Effector memory CD4-positive, alpha-beta T cell (primary cell): ENCODE measurements around the gene GOLGA8Q.
"Not testable (repeated sequence)": the region's sequence is repeated elsewhere in the genome, so short reads cannot be mapped to it uniquely, and the experiment has no call there.

ENCODE experiments used
- DNase-seq, 3 donors: peaks; one replicate each; pipeline ENCODE4 v3.0.0-alpha.2; 2020
- H3K27ac ChIP-seq: 2 replicates; pipeline ENCODE4 v1.7.0; 2013; ENCODE audit warnings: mild to moderate bottlenecking, low read length, moderate library complexity; ENCODE audit not compliant: insufficient read depth, poor library complexity, severe bottlenecking
- H3K27me3 ChIP-seq: replicated peaks from 2 replicates; pipeline ENCODE4 v1.7.0; 2013; ENCODE audit warnings: mild to moderate bottlenecking, low read length; ENCODE audit not compliant: insufficient read depth, control insufficient read depth, poor library complexity, severe bottlenecking
- H3K36me3 ChIP-seq: 2 replicates; pipeline ENCODE4 v1.7.0; 2013; ENCODE audit warnings: mild to moderate bottlenecking, low read length, moderate library complexity; ENCODE audit not compliant: control insufficient read depth, insufficient read depth
- H3K4me1 ChIP-seq: 2 replicates; pipeline ENCODE4 v1.7.0; 2013; ENCODE audit warnings: low read length, mild to moderate bottlenecking; ENCODE audit not compliant: control insufficient read depth, insufficient read depth, poor library complexity, severe bottlenecking
- H3K4me3 ChIP-seq: 2 replicates; pipeline ENCODE4 v1.7.0; 2013; ENCODE audit warnings: low read length, low read depth, mild to moderate bottlenecking; ENCODE audit not compliant: insufficient read depth, poor library complexity, severe bottlenecking
- H3K9me3 ChIP-seq: 2 replicates; pipeline ENCODE4 v1.7.0; 2013; ENCODE audit warnings: mild to moderate bottlenecking, low read length, moderate library complexity; ENCODE audit not compliant: control insufficient read depth

The GOLGA8Q gene

GRCh38 chr15:30579394-30579970 lies 27.6 kb downstream of the GOLGA8Q start:
- not testable (repeated sequence) for H3K9me3 ChIP-seq, H3K27me3 ChIP-seq, H3K4me3 ChIP-seq, H3K27ac ChIP-seq, H3K4me1 ChIP-seq, DNase-seq, H3K36me3 ChIP-seq

DNA sequence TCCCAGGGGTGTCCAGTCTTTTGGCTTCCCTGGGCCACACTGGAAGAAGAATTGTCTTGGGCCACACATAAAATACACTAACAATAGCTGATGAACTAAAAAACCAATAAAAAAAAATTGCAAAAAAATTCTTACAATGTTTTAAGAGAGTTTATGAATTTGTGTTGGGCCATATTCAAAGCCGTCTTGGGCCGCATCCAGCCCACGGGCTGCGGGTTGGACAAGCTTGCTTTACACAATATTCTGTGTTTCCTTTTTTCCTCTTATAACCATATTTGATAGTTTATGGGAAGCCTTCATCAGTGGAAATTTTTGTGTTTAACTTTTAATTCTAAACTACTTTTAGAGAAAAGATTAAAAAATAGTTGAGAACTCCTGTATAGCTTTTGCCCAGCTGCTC lies 28.9 kb downstream of the GOLGA8Q start:
- H3K27ac ChIP-seq, H3K9me3 ChIP-seq, H3K36me3 ChIP-seq, DNase-seq, H3K27me3 ChIP-seq, H3K4me1 ChIP-seq, H3K4me3 ChIP-seq: not testable (repeated sequence)

GRCh38 chr15:30598953-30599352 lies 47.1 kb downstream of the GOLGA8Q start:
- not testable (repeated sequence) for DNase-seq, H3K27ac ChIP-seq, H3K9me3 ChIP-seq, H3K27me3 ChIP-seq, H3K36me3 ChIP-seq, H3K4me1 ChIP-seq, H3K4me3 ChIP-seq

DNA sequence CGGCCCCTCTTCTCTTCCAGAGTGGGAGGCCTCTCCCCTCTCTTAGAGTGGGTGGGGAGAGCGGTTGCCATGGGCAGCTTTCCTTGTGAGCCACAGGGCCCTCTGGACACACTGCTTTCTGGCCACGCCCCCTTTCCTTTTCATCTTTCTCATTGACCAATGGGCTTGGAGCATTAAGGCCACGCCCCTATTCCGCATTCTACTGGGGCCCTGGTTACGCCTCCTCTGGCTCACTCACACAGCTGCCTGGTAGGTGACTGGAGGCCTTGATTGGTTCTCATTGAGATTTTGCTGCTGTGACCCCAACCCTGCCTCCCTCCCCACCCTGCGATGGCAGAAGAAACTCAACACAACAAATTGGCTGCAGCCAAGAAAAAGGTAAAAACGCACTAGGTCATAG lies 51.9 kb downstream of the GOLGA8Q start, which contains the start of gene GOLGA8H:
Gene GOLGA8H (plus strand): TSS at position 233 of the 400 bp plus-strand sequence. CDS start 98 bp downstream, at position 331.
- H3K4me3 ChIP-seq, H3K9me3 ChIP-seq, H3K4me1 ChIP-seq, H3K27ac ChIP-seq, DNase-seq, H3K36me3 ChIP-seq, H3K27me3 ChIP-seq: not testable (repeated sequence)
